ENCODE measurements around the gene PITPNM1. TPM values are rescaled to one million over a fixed set of nuclear protein-coding genes. Genes with fewer than 3 reads are reported as not detected.
A peak's percentile ranks its signal among the peaks of the same experiment; 100 is the strongest.

The PITPNM1 gene
- total and polyA plus RNA-seq, 2 donors (not counting 1 experiment from before 2014, with no cell fraction given): 4.7 to 10.2 TPM

DNA sequence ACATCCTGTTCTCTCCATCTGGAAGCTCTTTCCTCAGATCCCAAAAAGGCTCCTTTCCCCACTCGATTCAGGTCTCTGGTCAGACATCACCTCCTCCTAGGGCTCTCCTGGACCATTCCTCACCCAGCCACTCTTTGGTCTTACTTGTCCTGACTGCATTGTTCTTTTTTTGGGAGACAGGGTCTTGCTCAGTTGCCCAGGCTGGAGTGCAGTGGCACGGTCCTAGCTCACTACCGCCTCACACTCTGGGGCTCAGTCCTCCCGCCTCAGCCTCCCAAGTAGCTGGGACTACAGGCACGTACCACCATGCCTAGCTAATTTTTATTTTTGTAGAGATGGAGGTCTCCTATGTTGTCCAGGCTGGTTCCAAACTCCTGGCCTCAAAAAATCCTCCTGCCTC is 59.6 kb downstream of the PITPNM1 start:
- Histone ChIP-seq H3K4me2 (ENCODE audit: extremely low read depth, insufficient read depth, low read length) (no peak overlapping the region), H3K79me2 (ENCODE audit: control insufficient read depth, insufficient read depth, low read length) (peaks cover 11% of the 10 kb centered on the region)

GRCh38 chr11:67442504-67443404 is 62.4 kb downstream of the PITPNM1 start:
- Histone ChIP-seq H3K79me2 (ENCODE audit: control insufficient read depth, insufficient read depth, low read length) (peaks cover 11% of the 10 kb centered on the region), H4K20me1 (ENCODE audit: control insufficient read depth, extremely low read depth, insufficient read depth, low read length) (no peaks in the 10 kb centered on the region), H3K27me3 (ENCODE audit: control insufficient read depth, insufficient read depth, low read length) (no peaks in the 10 kb centered on the region), H3K4me1 (ENCODE audit: control insufficient read depth, extremely low read depth, insufficient read depth, low read length) (peaks cover 3% of the 10 kb centered on the region), H2AFZ (ENCODE audit: low read length) (no peak overlapping the region), H3K9me3 (ENCODE audit: control insufficient read depth, insufficient read depth, low read depth, low read length) (no peaks in the 10 kb centered on the region), H3K4me2 (ENCODE audit: extremely low read depth, insufficient read depth, low read length) (peak overlapping the region; percentile 90), H3K36me3 (ENCODE audit: control insufficient read depth, insufficient read depth, low read length) (peaks cover 14% of the 10 kb centered on the region), H3K9ac (ENCODE audit: insufficient read depth, low read length) (peak overlapping the region; percentile 76), H3K27ac (ENCODE audit: insufficient read depth, low read length) (peak overlapping the region; percentile 76), H3K4me3 (replicated peaks in 1 of 4; ENCODE audit: control extremely low read depth in 1 of 4, insufficient read depth in 1 of 4, low read depth in 3 of 4, low read length in 4 of 4) (peak overlapping the region; percentile 75 to 91 (median 80))
- DNase-seq (ENCODE audit: low read depth in 2 of 2): no peak
- TF ChIP-seq CTCF (conservative IDR thresholded peaks at IDR 0.05 in 1 of 2, IDR thresholded peaks at IDR 0.05 in 1 of 2; ENCODE audit: low read depth in 1 of 2, low read length in 2 of 2) (no peak), EZH2 (IDR thresholded peaks at IDR 0.05; ENCODE audit: low read length, missing control alignments) (no peak)

More for the DNA sequence above, 59.6 kb downstream of the PITPNM1 start:
- Histone ChIP-seq H3K9ac (ENCODE audit: insufficient read depth, low read length) (no peak overlapping the region), H3K36me3 (ENCODE audit: control insufficient read depth, insufficient read depth, low read length) (peaks cover 5% of the 10 kb centered on the region), H2AFZ (ENCODE audit: low read length) (no peak overlapping the region), H3K4me3 (replicated peaks in 1 of 4; ENCODE audit: control extremely low read depth in 1 of 4, insufficient read depth in 1 of 4, low read depth in 3 of 4, low read length in 4 of 4) (no peak overlapping the region), H3K27ac (ENCODE audit: insufficient read depth, low read length) (no peak overlapping the region), H3K9me3 (ENCODE audit: control insufficient read depth, insufficient read depth, low read depth, low read length) (no peaks in the 10 kb centered on the region), H4K20me1 (ENCODE audit: control insufficient read depth, extremely low read depth, insufficient read depth, low read length) (no peaks in the 10 kb centered on the region), H3K27me3 (ENCODE audit: control insufficient read depth, insufficient read depth, low read length) (no peaks in the 10 kb centered on the region), H3K4me1 (ENCODE audit: control insufficient read depth, extremely low read depth, insufficient read depth, low read length) (peaks cover 3% of the 10 kb centered on the region)
- TF ChIP-seq EZH2 (IDR thresholded peaks at IDR 0.05; ENCODE audit: low read length, missing control alignments) (no peak), CTCF (conservative IDR thresholded peaks at IDR 0.05 in 1 of 2, IDR thresholded peaks at IDR 0.05 in 1 of 2; ENCODE audit: low read depth in 1 of 2, low read length in 2 of 2) (no peak)
- DNase-seq (ENCODE audit: low read depth in 2 of 2): no peak

Other genes with a start within 250 kb of the PITPNM1 start
- 21.6 and 28.9 TPM in 2 replicates for gene GRK2, start 238.9 kb downstream of the PITPNM1 start, total RNA-seq
- gene GRK2, start 238.9 kb downstream of the PITPNM1 start, polyA plus RNA-seq: 20.1 and 26.3 TPM in 2 replicates
- 31.8 and 45.4 TPM in 2 replicates for gene ANKRD13D, start 216.1 kb downstream of the PITPNM1 start, total RNA-seq
- 11.5 and 12.9 TPM in 2 replicates for gene ANKRD13D, start 216.1 kb downstream of the PITPNM1 start, polyA plus RNA-seq
- 11.3 and 15.7 TPM in 2 replicates for gene SSH3, start 201.8 kb downstream of the PITPNM1 start, total RNA-seq
- 6.9 and 7.5 TPM in 2 replicates for gene SSH3, start 201.8 kb downstream of the PITPNM1 start, polyA plus RNA-seq
- gene POLD4, start 151.8 kb downstream of the PITPNM1 start, total RNA-seq: 28.5 and 32.4 TPM in 2 replicates
- gene POLD4, start 151.8 kb downstream of the PITPNM1 start, polyA plus RNA-seq: 33.3 and 36.3 TPM in 2 replicates
- 2.3 and 3.6 TPM in 2 replicates for gene CLCF1, start 131.8 kb downstream of the PITPNM1 start, total RNA-seq
- 6.0 and 6.5 TPM in 2 replicates for gene CLCF1, start 131.8 kb downstream of the PITPNM1 start, polyA plus RNA-seq
- 3.8 and 6.4 TPM in 2 replicates for gene RAD9A, start 113.4 kb downstream of the PITPNM1 start, total RNA-seq
- 3.5 and 5.9 TPM in 2 replicates for gene RAD9A, start 113.4 kb downstream of the PITPNM1 start, polyA plus RNA-seq
- 90.7 and 104 TPM in 2 replicates for gene PPP1CA, start 103.5 kb downstream of the PITPNM1 start, total RNA-seq
- 135 and 218 TPM in 2 replicates for gene PPP1CA, start 103.5 kb downstream of the PITPNM1 start, polyA plus RNA-seq
- gene TBC1D10C, start 101.3 kb downstream of the PITPNM1 start, total RNA-seq: not detected in 2 replicates
- 0.05 TPM in 1 of 2 replicates, not detected in the other for gene TBC1D10C, start 101.3 kb downstream of the PITPNM1 start, polyA plus RNA-seq
- under 0.01 and 0.17 TPM in 2 replicates for gene CARNS1, start 89.7 kb downstream of the PITPNM1 start, total RNA-seq
- gene CARNS1, start 89.7 kb downstream of the PITPNM1 start, polyA plus RNA-seq: 0.02 and 0.05 TPM in 2 replicates
- 26.2 and 30.6 TPM in 2 replicates for gene RPS6KB2, start 76.9 kb downstream of the PITPNM1 start, total RNA-seq
- 29.0 and 34.0 TPM in 2 replicates for gene RPS6KB2, start 76.9 kb downstream of the PITPNM1 start, polyA plus RNA-seq
- gene PTPRCAP, start 67.7 kb downstream of the PITPNM1 start, total RNA-seq: under 0.01 and 0.17 TPM in 2 replicates
- gene PTPRCAP, start 67.7 kb downstream of the PITPNM1 start, polyA plus RNA-seq: 0.05 TPM in 1 of 2 replicates, not detected in the other
- 88.1 and 112 TPM in 2 replicates for gene CORO1B, start 61.9 kb downstream of the PITPNM1 start, total RNA-seq
- 56.3 and 65.5 TPM in 2 replicates for gene CORO1B, start 61.9 kb downstream of the PITPNM1 start, polyA plus RNA-seq
- not detected in 2 replicates for gene GPR152, start 52.6 kb downstream of the PITPNM1 start, total RNA-seq
- gene GPR152, start 52.6 kb downstream of the PITPNM1 start, polyA plus RNA-seq: not detected in 2 replicates
- not detected in 2 replicates for gene CABP4, start 50.0 kb downstream of the PITPNM1 start, total RNA-seq
- gene CABP4, start 50.0 kb downstream of the PITPNM1 start, polyA plus RNA-seq: not detected in 2 replicates
- 11.2 and 17.2 TPM in 2 replicates for gene TMEM134, start 36.1 kb downstream of the PITPNM1 start, total RNA-seq
- 16.5 and 22.0 TPM in 2 replicates for gene TMEM134, start 36.1 kb downstream of the PITPNM1 start, polyA plus RNA-seq
- 117 and 128 TPM in 2 replicates for gene AIP, start 22.3 kb downstream of the PITPNM1 start, total RNA-seq
- 52.3 and 53.7 TPM in 2 replicates for gene AIP, start 22.3 kb downstream of the PITPNM1 start, polyA plus RNA-seq
- 6.4 and 7.8 TPM in 2 replicates for gene CDK2AP2, start 2.8 kb upstream of the PITPNM1 start, total RNA-seq
- 19.0 and 30.9 TPM in 2 replicates for gene CDK2AP2, start 2.8 kb upstream of the PITPNM1 start, polyA plus RNA-seq
- not detected in 2 replicates for gene CABP2, start 18.1 kb upstream of the PITPNM1 start, total RNA-seq
- not detected in 2 replicates for gene CABP2, start 18.1 kb upstream of the PITPNM1 start, polyA plus RNA-seq
- 444 and 642 TPM in 2 replicates for gene GSTP1, start 78.4 kb upstream of the PITPNM1 start, total RNA-seq
- 360 and 397 TPM in 2 replicates for gene GSTP1, start 78.4 kb upstream of the PITPNM1 start, polyA plus RNA-seq
- 153 and 171 TPM in 2 replicates for gene NDUFV1, start 101.6 kb upstream of the PITPNM1 start, total RNA-seq
- gene NDUFV1, start 101.6 kb upstream of the PITPNM1 start, polyA plus RNA-seq: 64.9 and 77.5 TPM in 2 replicates
- gene NUDT8, start 124.6 kb upstream of the PITPNM1 start, total RNA-seq: 4.1 and 5.0 TPM in 2 replicates
- 0.90 and 1.6 TPM in 2 replicates for gene NUDT8, start 124.6 kb upstream of the PITPNM1 start, polyA plus RNA-seq
- gene TBX10, start 134.4 kb upstream of the PITPNM1 start, total RNA-seq: not detected in 2 replicates
- not detected in 2 replicates for gene TBX10, start 134.4 kb upstream of the PITPNM1 start, polyA plus RNA-seq
- gene ACY3, start 145.4 kb upstream of the PITPNM1 start, total RNA-seq: not detected in 2 replicates
- 0.07 TPM in 1 of 2 replicates, not detected in the other for gene ACY3, start 145.4 kb upstream of the PITPNM1 start, polyA plus RNA-seq
- not detected in 2 replicates for gene ALDH3B2, start 169.3 kb upstream of the PITPNM1 start, total RNA-seq
- gene ALDH3B2, start 169.3 kb upstream of the PITPNM1 start, polyA plus RNA-seq: not detected in 2 replicates

Measured in fibroblast of lung (primary cell).